WI38 (cell line): ENCODE results near the gene HNRNPLL.

Experiments
- H3K4me3 ChIP-seq: 2 replicates; pipeline ENCODE4 v1.5.1; 2011; ENCODE audit warnings: low read depth, mild to moderate bottlenecking, control low read depth, low read length
- CTCF ChIP-seq: IDR thresholded peaks from 2 replicates; pipeline ENCODE4 v1.5.1; 2012; ENCODE audit warnings: low read depth, mild to moderate bottlenecking, control low read depth, low read length

HNRNPLL gene

GRCh38 chr2:38533757-38534545, 68.8 kb downstream of the HNRNPLL start:
- no peak for TF ChIP-seq CTCF
- H3K4me3 ChIP-seq, result no peak overlapping the region

GRCh38 chr2:38533180-38533579, 69.5 kb downstream of the HNRNPLL start:
- TF ChIP-seq CTCF, result no peak
- H3K4me3 ChIP-seq, result no peak overlapping the region

GRCh38 chr2:38532366-38532765, 70.4 kb downstream of the HNRNPLL start:
- TF ChIP-seq CTCF, result no peak

GRCh38 chr2:38529208-38529607, 73.5 kb downstream of the HNRNPLL start:
- no peak for TF ChIP-seq CTCF
- H3K4me3 ChIP-seq, result no peak overlapping the region

More at GRCh38 chr2:38532366-38532765, 70.4 kb downstream of the HNRNPLL start:
- H3K4me3 ChIP-seq, result no peak overlapping the region

- peak overlapping the region; percentile 43 for H3K4me3 ChIP-seq
- TF ChIP-seq CTCF, result no peak
These were observed 74.2 kb downstream of the HNRNPLL start for GRCh38 chr2:38528534-38528933.

GRCh38 chr2:38528008-38528442, 74.7 kb downstream of the HNRNPLL start:
- TF ChIP-seq CTCF, result no peak
- peak overlapping the region; percentile 43 for H3K4me3 ChIP-seq

- no peak for TF ChIP-seq CTCF
- H3K4me3 ChIP-seq, result peak overlapping the region; percentile 43
These were observed 75.3 kb downstream of the HNRNPLL start for GRCh38 chr2:38527338-38528007.
